ENCODE data around the gene AATK. TPM values are rescaled to one million over a fixed set of nuclear protein-coding genes. Genes with fewer than 3 reads are reported as not detected.

The AATK gene, protein sequence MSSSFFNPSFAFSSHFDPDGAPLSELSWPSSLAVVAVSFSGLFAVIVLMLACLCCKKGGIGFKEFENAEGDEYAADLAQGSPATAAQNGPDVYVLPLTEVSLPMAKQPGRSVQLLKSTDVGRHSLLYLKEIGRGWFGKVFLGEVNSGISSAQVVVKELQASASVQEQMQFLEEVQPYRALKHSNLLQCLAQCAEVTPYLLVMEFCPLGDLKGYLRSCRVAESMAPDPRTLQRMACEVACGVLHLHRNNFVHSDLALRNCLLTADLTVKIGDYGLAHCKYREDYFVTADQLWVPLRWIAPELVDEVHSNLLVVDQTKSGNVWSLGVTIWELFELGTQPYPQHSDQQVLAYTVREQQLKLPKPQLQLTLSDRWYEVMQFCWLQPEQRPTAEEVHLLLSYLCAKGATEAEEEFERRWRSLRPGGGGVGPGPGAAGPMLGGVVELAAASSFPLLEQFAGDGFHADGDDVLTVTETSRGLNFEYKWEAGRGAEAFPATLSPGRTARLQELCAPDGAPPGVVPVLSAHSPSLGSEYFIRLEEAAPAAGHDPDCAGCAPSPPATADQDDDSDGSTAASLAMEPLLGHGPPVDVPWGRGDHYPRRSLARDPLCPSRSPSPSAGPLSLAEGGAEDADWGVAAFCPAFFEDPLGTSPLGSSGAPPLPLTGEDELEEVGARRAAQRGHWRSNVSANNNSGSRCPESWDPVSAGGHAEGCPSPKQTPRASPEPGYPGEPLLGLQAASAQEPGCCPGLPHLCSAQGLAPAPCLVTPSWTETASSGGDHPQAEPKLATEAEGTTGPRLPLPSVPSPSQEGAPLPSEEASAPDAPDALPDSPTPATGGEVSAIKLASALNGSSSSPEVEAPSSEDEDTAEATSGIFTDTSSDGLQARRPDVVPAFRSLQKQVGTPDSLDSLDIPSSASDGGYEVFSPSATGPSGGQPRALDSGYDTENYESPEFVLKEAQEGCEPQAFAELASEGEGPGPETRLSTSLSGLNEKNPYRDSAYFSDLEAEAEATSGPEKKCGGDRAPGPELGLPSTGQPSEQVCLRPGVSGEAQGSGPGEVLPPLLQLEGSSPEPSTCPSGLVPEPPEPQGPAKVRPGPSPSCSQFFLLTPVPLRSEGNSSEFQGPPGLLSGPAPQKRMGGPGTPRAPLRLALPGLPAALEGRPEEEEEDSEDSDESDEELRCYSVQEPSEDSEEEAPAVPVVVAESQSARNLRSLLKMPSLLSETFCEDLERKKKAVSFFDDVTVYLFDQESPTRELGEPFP (N-terminal part only)
- total RNA-seq = 0.20 and 0.37 TPM in 2 replicates

DNA sequence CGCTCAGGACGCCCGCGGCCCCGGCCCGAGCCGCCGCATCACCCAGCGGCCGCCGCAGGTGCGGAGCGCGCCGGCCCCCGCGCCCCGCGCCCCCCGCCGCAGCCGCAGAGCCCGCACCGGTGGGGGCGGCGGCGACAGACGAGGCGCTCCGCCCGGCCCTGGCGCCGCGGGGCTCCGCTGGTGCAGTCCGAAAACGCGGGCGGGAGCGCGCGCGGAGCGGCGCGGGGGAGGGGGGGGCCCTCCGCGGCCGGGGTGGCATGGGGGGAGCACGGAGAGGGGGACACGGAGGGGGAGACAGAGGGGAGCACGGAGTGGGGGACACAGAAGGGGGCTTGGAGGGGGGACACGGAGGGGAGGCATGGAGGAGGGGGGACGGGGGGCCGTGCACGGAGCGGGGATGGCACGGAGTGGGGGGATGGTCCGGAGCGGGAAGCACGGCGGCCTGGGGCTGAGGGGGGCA, at the start of gene AATK:
TSS of gene AATK (minus strand) at position 189 of the 460 bp plus-strand sequence. CDS start 229 bp downstream, outside the sequence.

DNA sequence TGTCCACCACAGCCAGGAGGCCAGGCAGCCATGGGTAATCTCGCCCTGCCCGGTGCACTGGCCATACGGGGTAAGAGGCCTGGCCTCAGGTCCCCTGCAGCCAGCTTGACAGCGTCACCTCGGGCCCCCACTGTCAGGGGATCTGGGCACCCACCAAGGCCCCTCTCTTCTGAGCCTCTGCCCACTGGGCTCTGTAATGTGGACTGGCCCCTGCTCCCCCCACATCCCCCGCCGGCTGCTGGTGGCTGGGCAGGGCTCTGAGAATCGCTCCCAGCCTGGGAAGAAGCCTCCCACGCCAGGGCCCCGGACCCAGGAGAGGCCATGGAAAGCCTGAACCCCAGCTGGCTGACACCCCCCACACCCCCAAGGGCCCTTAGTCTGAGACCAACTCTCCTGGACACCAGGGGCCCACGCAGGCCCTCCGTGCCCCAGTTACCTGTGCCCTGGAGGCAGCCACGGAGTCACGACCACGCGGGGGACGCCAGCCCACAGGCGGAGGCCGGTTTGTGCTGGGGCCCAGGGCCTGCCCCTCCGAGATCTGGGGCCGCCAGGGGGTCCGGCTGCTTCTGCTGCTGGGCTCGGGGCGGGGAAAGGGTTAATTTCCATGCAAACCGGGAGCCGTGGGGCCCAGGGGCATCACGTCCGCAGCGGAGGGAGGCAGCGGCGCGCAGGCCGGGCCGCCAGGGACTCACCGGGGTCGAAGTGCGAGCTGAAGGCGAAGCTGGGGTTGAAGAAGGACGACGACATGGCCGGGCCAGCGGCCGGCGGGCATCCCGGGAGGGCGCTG, 582 bp downstream of the AATK start, which contains the start of gene PVALEF:
TSS of gene PVALEF (plus strand) at position 262 of the 787 bp plus-strand sequence. CDS start 15,720 bp downstream, outside the sequence.

Small RNA genes lying within 50 kb of the gene (small RNA-seq; reads per million reads assigned to genes)
- gene MIR1250 (not detected), gene MIR3065 (1.6 reads per million, percentile 73 among the genes with 10 or more reads in this experiment), gene MIR657 (not detected)

Other genes starting within 250 kb of the AATK start
- 15.1 and 18.8 TPM in 2 replicates for gene CHMP6, start 174.4 kb downstream of the AATK start, total RNA-seq
- gene BAIAP2, start 131.1 kb downstream of the AATK start, total RNA-seq = 26.0 and 32.3 TPM in 2 replicates
- not detected in 2 replicates for gene PVALEF, start 714 bp downstream of the AATK start, total RNA-seq
- gene CEP131, start 56.7 kb upstream of the AATK start, total RNA-seq = 9.6 and 9.8 TPM in 2 replicates
- gene TEPSIN, start 72.8 kb upstream of the AATK start, total RNA-seq = 16.6 and 18.4 TPM in 2 replicates
- gene NDUFAF8, start 73.1 kb upstream of the AATK start, total RNA-seq = 27.9 and 31.1 TPM in 2 replicates
- 38.6 and 43.8 TPM in 2 replicates for gene SLC38A10, start 129.1 kb upstream of the AATK start, total RNA-seq
- gene BAHCC1, start 229.2 kb upstream of the AATK start, total RNA-seq = 6.2 and 7.4 TPM in 2 replicates